Activated naive CD4-positive, alpha-beta T cell treated with anti-CD3 and anti-CD28 coated beads, Interleukin-2, amount 50 U/mL, for 16 hours (primary cell): ENCODE measurements around the gene MSI2.
"Not testable (repeated sequence)": the region's sequence is repeated elsewhere in the genome, so short reads cannot be mapped to it uniquely, and the experiment has no call there.

Source experiments
- DNase-seq: peaks from one replicate; pipeline ENCODE4 v3.0.0-alpha.2; 2020

Gene MSI2

DNA sequence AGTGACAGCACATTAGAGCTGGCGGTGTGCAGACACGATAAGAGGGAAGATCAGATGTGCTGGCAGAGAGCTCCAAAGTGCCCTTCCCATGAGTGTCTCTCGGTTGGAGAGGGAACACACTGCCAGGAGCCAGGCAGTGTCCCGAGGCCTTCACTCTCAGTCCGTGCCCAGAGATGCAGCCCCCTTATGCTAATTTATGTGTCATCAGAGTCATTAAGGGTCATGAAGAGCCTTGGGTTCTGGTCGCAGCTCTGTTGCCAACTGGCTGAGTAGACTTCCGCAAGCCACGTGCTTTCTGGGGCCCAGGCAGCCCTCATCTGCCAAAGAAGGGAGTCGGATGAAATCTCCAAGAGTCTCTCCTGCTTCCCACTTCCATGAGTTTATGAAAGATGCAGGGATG lies 232.5 kb downstream of the MSI2 start:
- DNase-seq: no peak

DNA sequence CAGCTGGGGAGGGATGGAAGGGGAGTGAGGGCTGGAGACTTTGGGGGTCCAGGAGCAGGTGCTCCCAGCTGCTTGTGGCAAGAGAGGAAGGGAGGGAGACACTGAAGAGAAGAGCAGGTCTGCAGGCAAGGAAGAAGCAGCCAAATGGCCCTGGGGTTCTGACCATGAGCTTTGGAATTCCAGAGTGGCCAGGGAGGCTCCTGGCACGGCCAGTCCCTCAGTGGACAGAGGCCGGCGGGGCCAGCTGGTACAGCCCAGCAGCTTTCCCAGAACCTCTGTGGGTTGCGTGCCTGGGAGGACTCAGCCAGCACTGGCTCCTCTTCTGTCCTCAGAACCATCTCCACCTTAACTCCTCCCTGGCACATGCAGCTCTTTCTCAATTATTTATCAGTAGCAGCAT lies 233.0 kb downstream of the MSI2 start:
- DNase-seq: no peak

DNA sequence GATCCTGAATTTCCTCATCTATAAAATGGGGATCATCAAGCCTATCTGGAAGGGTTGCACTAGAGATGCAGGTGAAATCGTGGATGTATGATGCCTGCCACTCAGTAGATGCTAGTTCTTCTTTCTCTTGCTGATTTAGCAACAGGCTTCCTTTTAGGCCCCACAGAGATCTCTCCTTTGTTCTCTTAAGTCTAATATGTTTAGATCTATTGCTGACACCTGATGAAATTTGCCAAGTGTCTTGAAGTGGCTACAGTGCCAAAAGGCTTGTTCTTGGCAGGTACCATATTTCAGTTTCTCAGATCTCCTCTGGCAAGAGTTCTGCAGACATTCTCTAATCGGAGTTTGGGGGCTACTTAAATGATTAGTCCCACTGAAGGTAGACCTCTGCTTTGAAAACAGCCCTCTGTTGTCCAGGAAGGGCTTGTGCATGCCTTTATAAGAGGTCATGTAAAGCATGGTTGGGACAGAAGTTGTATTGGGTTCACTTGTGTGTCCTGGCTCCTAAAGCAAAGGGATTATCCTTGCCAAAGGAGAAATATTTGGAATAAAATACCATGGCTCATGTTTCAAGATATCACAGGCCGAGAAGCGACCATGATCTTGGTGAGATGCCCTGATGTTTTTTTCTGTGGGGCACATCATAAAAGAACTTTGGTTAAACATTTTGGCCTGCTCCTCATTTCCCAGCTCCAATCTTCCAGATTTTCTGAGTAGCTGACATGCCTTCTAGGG lies 234.0 kb downstream of the MSI2 start:
- DNase-seq: no peak

DNA sequence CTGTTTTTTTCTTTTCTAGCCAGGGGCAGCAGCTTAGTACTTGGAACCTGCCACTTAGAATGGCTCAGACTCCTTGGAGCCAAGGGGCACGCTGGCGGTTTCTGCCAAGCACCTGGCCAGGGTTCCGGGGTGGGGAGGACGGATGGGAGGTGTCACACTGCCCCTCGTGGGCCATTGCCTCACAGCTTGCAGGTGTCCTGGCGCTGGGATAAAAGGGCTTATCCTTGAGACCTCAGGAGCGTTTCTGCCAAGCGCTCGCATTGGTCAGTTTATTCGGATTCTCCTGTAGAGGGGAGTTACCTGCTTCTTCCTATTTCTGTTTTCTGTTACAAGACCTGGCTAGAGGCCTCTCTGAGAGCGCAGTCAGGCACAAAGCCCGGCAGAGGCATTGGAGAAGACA lies 234.6 kb downstream of the MSI2 start:
- DNase-seq: no peak

DNA sequence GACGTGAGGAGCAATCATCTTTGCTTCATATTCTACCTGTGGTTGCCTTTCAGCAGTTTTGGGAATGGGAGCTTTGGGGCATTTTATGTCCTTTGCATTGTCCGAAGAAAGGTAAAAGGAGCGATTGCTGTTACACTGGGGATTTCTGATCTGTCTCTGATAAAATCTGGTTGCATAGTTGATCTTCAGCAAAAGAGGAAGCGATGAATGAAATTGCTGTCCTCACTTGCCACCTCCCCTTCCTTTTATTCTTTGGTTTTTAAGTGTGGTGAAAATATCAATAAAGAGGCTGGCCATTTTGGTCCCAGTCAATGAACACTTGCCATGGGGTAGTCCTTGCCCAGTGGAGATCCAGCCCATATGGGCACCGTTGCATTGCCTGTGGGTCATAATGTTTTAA lies 236.8 kb downstream of the MSI2 start:
- no peak for DNase-seq

DNA sequence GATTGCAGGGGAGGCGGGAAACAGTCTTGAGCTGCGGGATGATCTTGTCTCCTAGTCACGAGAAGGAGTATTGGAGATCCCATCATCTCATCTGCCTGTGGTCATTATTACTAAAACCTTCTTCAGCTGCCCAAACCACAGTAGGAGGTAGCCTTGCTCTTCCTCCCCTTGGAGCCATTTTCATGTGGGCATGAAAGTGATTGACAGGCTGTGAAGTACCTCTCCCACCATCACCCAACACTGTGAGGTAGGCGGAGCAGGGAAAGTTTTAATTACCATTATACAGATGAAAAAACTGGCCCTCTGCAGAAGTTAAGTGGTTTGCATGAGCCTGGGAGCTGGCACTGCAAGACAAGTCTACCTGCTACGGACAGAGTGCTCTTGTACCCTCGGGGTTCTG lies 237.3 kb downstream of the MSI2 start:
- no peak for DNase-seq

DNA sequence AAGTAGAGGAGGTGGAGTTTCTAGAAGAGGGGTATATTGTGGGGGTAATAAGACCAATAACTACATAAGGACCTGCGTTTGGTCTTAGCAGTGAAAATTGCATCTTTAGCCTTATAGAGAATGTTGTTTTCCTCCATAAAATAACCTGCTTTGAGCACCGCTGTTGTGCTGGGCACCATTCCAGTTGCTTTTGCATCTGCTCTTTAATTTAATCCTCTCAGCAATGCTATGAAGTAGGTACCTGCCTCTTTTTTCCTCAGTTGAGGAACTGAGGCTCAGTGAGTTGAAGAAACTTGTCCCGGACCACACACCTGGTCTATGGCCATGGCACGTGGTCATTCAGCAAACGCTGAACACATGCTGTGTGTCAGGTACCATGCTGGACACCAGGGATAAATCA lies 238.1 kb downstream of the MSI2 start:
- DNase-seq: no peak

DNA sequence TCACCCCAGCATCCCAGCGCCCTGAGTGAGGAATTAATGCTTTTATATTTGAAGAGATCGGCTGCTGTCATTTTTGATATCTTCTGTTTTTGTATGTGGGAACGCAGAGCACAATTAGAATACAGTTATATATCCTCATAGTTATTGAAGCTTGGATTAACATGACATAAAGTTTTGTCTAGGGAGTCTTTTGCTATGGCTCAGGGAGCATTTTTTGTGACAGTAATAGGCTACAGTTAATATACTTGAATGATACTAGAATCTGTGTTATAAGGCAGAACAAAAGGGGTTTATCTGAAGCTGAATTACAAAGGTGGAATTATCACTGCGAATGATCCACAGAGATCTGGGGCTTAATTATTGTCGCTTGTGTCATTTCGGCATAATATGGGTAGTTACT lies 239.4 kb downstream of the MSI2 start:
- no peak for DNase-seq

DNA sequence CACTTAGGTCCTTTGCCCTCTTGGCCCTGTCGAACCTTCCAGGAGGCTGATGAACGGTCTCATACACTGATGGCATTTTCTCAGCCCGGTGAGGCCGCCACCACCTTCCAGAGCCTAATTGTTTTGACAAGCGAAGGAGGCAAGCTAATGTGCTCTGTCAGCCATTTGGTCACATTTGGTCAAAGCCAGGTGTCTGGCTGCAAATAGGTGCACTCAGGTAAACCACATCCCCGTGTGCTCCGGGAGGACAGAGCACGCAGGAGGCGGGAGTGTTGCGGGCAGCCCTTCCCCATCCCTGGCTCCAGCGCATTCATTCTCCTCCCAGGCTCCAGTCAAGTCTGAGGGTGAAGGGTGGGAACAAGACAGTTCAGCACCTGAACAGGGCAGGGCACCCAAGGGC lies 240.1 kb downstream of the MSI2 start:
- no peak for DNase-seq

DNA sequence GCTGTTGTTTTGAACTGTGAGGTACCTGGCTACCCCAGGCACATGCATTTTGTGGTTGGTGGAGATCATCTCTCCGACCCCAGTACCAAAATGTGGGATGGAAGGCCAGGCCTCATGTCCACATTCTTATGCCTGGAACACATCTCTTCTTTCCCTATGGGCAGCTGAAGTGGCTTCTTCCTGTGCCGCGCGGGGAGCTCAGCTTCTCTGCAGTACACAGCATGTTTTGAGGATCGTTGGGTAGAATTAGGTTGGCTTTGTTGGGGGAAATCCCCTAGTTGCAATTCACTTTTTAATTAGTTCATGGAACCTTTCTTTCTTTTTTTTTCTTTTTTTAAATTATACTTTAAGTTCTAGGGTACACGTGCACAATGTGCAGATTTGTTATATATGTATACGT lies 242.1 kb downstream of the MSI2 start:
- DNase-seq: no peak

DNA sequence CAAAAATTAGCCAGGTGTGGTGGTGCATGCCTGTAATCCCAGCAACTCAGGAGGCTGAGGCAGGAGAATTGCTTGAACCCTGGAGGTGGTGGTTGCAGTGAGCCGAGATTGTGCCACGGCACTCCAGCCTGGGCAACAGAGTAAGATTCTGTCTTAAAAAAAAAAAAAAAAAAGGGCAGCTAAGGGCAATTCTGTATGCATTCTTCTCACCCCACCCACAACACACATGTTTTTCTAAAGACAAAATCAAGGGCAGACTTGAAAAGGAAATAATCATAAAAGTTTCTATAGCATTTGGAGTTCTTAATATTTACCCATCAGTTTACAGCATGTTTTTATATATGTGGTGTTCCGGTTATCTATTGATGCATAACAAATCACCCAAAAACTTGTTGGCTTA lies 242.9 kb downstream of the MSI2 start:
- not testable (repeated sequence) for DNase-seq

DNA sequence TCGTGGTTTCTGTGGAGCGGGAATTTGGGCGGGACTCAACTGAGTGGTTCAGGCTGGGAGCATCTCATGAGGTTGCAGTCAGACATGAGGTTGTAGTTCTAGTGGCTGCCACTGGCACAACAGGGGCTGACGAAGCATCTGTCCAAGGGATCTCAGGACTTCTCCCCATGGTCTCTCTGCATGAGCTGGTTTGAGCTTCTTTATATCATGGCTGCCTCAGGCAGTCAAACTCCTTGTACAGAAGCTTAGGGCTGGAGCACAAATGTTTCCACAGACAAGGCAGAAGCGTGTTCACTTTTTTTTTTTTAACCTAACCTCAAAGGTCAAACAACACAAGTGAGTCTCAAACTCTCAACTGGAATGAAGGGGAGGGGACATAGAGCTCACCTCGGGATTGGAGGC lies 243.3 kb downstream of the MSI2 start:
- DNase-seq: no peak

DNA sequence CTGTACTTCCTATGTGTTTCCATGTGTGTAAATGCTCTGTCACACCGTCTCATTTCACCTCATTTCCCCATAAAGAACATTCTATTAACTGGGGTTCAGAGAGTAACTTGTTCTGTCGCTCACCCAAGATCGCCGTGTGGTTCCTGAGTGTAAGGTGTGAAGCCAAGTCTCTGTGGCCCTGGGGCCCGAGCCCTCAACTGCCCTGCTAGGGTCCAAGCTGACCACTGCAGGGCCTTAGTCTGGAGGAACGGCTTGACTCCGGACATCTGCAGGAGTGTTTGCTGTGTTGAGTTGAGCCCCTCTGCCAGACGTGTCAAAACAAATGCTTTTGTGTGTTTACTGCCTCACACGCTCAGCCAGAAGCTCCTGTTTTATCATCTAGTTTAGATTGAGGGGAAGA lies 244.7 kb downstream of the MSI2 start:
- DNase-seq: no peak

DNA sequence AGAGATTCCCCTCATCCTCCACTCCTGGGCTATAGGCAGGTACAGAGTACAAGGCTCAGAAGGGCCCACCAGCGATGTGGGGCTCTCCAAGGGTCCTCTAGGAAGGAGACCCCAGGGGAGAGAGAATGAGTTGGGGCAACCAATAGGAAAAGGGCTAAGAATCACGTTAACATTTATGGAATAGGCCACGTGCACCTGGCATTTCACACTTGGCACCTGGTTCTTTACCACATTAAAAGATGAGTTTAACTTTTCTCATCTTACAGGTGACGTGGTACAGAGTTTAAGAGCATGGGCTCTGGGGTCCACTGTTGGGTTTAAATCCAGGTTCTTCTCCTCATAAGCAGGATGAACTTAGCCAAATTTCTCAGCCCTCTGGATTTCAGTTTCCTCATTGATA lies 245.7 kb downstream of the MSI2 start:
- DNase-seq: no peak

DNA sequence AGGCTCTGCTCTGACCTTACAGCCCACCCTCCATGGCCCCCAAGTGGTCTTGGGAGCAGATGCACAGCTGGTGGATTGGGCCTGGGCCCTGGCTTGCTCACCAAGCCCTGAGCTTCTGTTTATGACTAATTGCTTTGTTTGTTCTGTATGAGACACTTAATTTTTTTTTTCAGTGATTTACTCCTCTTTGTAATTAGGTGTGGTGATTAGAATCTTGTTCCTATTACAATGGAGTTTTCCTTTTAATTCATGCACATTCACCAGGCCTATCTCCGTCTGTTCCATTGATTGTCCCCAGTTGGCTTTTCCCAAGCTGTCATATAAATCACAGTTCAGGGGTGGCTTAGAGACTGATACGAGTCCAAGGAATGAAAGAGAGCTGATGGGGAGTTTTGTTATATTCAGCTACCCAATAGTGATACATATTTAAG lies 246.5 kb downstream of the MSI2 start:
- no peak for DNase-seq

DNA sequence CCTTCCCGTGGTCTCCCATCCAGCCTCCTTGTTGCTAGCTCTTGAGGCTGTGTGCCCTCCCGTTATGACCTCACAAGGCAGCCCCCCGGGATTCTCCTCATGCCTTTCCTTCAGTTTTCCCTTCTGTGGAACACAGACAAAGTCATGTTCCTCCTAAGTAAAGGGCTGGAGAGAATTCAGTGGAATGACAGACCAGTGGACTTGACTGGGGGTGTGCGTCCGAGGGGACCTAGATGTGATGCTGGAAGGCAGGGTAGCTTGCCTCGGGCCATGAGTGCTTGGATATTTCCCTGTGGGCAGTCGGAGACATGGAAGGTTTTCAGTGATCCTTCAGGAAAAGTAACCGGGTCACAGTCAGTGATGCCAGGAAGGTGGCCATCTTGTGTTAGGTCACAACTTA lies 247.9 kb downstream of the MSI2 start:
- DNase-seq: no peak

DNA sequence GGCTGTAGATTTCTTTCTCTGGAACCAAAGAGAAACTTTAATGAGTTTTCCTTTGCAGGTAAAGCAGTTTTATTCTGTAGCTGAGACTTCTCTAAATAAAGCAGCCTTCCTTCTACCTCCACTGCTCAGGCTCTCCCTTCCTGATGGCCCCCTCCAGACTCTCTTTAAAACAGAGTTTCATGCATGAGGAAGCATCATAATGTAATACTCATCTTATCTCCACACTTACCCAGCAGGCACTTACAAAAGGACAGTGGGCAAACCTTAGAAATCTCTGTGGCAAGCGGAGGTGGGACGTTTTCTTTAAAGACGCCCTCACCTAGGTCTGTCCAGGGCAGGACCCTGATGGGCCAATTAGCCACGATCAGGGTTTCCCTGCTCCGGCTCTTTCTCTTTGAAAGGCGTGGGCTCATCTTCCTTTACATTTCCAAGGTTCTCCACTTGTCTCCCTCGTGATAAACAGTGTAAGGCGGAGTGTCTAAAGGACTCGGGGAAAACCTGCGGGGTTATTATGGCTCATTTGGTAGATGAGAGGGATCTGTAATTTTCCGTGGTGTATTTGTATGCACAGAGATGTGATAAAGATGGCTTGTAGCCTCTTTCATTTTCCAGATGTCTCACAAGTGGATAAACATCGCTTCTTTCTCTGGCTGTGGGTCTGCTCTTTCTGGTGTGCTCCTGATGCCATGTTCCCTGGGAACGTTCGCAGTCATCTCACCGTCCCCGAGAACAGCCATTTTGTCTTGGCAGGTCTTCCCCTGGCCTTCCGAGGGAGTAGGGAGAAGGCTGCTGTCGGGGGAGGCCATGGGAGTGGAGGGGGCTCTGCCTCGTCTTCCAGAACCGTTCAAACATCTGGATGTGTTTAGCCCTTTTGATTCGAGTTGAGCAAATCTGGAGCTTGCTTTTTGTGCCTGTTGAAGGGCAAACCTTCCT lies 249.8 kb downstream of the MSI2 start:
- DNase-seq: no peak

DNA sequence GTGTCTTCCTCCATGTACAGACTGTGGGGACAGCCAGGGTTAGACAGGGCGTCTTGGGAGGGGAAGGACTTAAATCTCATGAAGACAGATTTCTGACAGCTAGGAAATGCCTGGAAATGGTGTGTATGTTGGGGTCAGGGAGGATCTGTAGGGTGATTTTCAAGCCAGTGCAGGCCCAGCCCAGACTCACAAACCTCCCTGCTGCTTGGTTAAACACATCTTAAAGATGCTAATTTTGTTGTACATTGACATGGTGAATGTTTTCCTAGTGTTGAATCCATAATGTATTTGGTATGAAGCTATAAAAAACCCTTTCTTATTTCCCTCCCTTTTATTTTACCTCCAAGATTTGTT lies 250.4 kb downstream of the MSI2 start:
- DNase-seq: no peak

DNA sequence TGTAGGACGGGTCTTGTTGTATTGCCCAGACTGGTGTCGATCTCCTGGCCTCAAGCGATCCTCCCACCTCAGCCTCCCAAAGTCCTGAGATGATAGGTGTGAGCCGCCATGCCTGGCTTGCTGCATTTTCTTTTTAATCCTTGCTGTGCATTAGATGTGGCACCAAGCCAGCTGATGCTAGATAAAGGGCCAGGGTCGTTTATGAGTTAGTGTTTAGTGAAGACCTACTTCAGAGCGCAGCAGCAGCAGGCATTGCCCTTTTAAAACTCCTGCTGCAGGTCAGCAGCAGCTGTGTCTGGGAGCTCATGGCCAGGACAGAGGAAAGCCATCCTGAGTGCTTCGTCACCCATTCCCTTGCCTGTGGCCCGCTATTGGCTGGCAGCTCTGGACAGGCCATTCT lies 251.5 kb downstream of the MSI2 start:
- no peak for DNase-seq

DNA sequence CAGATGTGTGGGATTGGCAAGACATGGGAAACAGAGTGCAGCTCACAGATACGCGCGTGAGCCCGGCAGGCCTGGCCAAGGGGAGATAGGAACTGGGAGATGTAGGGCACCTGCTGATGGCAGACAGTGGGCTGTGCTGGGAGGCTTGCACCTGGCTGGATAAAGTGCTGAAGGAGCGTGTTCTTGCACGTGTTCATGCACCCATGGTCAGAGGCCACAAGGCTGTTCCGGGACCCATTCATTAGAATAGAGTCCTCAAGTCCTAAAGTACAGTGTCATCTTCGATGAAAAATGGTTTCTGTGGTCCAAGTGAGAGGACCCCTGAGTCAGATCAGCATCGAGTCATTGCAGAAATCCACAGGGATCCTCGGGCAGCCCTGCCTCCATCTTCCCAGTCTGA lies 252.3 kb downstream of the MSI2 start:
- no peak for DNase-seq

DNA sequence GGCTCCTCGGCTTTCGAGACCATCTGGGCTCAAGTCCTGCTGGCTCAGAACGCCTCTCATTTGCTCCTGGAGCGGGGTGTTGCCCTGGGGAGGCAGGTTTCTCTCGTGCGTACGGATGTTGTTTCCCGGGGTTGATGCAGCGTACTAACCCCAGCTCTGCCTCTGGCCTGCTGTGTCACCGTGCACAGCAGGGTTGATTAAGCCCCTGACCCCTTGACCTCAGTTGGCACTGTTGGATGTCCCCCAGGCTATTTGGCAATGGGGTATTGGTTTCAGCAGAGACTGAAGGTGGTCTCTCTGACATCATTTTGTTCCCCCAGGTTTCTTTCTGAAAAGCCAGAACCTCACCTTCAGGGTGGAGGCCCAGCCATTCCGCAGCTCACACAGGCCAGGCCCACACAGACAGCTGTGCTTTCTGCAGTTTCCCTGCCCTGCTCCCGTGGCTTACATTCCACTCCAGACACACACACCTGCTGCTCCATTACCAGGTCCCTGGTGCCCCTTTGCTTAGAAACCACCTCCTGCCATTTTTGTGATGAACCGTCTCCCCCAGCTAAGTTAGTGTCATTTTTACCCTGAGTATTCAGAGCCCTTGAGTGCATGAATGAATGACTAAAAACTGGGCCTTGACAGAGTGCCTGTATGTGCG lies 255.3 kb downstream of the MSI2 start:
- DNase-seq: no peak

DNA sequence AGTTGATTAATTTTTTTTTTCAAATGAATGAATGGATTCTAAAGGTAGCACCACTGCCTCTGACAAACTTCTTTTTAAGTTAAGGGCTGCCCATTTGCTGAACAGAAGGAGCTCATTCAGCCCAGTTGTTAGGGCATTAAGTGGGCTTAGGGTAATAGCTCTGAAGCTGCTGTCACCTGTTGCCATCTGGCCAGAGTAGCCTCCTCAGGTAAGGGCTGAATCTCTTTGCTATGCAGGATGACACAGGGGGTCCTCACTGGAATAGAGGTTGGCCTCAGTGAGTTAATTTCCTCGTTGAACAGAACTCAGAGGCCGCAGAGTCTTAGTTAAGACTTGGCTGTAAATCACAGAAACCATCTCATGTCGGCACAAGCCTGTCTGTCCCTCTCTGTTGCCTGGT lies 255.9 kb downstream of the MSI2 start:
- no peak for DNase-seq

DNA sequence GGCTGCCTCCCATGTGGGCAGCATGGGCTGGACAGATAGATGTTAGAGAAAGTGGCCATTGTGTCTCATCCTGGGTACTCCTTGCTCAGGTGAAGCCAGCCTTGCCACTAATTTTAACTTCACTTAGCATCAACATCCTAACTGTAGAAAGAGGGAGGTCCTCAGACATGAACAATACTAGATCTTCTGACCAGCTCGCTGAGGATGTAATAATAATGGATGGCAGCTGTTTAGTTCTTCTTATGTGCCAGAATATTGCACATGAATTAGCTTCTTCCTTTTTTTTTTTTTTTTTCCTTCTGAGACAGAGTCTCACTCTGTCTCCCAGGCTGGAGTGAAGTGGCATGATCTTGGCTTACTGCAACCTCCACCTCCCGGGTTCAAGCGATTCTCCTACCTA lies 256.4 kb downstream of the MSI2 start:
- DNase-seq: no peak

DNA sequence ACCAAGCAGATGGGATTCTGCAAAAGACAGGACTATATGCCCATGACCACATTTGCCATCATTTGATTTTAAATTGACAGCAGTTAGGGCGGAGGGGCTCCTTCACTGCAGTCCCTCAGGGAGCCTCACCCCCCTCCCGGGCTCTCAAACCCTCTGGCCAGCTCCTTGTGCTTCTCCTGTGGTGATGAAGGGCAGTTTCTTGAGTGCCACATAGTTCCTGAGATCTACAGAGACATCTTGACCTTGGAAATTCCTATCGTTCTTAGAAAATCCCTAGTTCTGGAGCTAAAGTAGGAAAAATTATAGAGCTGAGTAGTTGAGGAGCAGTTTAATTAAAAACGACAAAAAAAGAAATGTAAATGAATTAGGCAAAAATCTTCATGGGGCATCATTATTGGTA lies 257.2 kb downstream of the MSI2 start:
- DNase-seq: no peak
